NT2/D1 (cell line): Measurements from ENCODE around the gene COTL1.
A peak's percentile ranks its signal among the peaks of the same experiment; 100 is the strongest.

Source experiments
- DNase-seq: peaks from one replicate; pipeline ENCODE4 v3.0.0-alpha.2; 2011; ENCODE audit warnings: low read depth, low spot score
- H3K27me3 ChIP-seq: 2 replicates; pipeline ENCODE4 v1.6.0; 2011; ENCODE audit warnings: mild to moderate bottlenecking; ENCODE audit not compliant: insufficient read length, insufficient read depth
- H3K36me3 ChIP-seq: 2 replicates; pipeline ENCODE4 v1.6.1; 2011; ENCODE audit warnings: mild to moderate bottlenecking, low read length, mixed read lengths; ENCODE audit not compliant: insufficient read depth, insufficient read length
- H3K4me1 ChIP-seq: 2 replicates; pipeline ENCODE4 v1.5.1; 2011; ENCODE audit not compliant: insufficient read depth, insufficient read length
- H3K4me3 ChIP-seq: 2 replicates; pipeline ENCODE4 v1.5.1; 2011; ENCODE audit warnings: low read depth; ENCODE audit not compliant: insufficient read length
- H3K9ac ChIP-seq: 2 replicates; pipeline ENCODE4 v1.6.0; 2011; ENCODE audit warnings: low read depth; ENCODE audit not compliant: insufficient read length
- H3K9me3 ChIP-seq: 2 replicates; pipeline ENCODE4 v1.5.1; 2011; ENCODE audit warnings: mild to moderate bottlenecking, low read length; ENCODE audit not compliant: insufficient read depth
- SUZ12 ChIP-seq: IDR thresholded peaks from 2 replicates; pipeline ENCODE4 v1.6.1; 2011; ENCODE audit not compliant: insufficient read length, insufficient read depth; ENCODE audit errors: extremely low read depth
- YY1 ChIP-seq: IDR thresholded peaks from 2 replicates; pipeline ENCODE4 v1.6.1; 2011; ENCODE audit not compliant: insufficient read length, insufficient read depth
- ZNF274 ChIP-seq: IDR thresholded peaks from 2 replicates; pipeline ENCODE4 v1.6.1; 2011; ENCODE audit warnings: mild to moderate bottlenecking, low read depth, low read length

Gene COTL1

DNA sequence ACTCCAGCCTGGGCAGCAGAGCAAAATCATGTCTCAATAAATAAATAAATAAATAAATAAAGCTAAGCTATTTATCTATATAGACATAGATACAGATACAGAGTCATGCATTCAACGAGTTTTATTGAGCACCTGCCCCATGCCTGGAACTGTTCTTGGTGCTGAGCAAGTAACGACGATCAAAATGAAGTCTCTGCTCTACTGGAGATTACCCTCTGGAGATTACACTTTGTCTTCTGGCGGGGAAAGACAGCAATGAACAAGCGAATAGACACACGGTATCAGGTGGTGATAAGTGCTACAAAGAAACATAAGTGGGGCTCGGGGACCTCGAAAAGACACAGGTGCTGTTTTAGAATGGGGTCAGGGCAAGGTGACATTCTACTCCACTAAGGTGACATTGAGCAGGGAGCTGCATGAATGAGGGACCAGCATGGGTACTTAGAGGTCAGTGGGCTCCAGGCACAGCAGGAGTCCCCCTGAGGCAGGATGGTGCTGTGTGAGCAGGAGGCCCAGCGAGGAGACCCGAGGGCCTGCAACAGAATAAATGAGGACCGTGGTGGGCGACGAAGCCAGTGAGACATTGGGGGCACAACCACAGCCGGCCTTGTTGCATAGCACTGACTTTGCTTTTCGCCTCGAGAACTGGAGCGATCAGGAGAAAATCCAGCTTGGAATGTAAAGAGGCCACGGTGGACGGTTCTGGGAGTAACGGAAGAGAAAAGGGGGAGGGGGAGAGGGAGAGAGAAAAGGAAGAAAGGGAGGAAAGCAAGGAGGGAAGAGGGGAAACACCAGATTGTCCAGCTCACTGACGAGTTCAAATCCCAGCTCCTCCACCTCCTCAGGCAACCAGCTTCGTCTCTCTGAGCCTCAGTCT lies 71.0 kb downstream of the COTL1 start:
- Histone ChIP-seq H3K9ac (peak overlapping the region; percentile 72), H3K36me3 (no peaks in the 10 kb centered on the region), H3K27me3 (no peaks in the 10 kb centered on the region), H3K4me3 (peak overlapping the region; percentile 24), H3K9me3 (no peaks in the 10 kb centered on the region), H3K4me1 (peaks cover 13% of the 10 kb centered on the region)
- TF ChIP-seq YY1 (no peak), SUZ12 (no peak), ZNF274 (no peak)
- no peak for DNase-seq

DNA sequence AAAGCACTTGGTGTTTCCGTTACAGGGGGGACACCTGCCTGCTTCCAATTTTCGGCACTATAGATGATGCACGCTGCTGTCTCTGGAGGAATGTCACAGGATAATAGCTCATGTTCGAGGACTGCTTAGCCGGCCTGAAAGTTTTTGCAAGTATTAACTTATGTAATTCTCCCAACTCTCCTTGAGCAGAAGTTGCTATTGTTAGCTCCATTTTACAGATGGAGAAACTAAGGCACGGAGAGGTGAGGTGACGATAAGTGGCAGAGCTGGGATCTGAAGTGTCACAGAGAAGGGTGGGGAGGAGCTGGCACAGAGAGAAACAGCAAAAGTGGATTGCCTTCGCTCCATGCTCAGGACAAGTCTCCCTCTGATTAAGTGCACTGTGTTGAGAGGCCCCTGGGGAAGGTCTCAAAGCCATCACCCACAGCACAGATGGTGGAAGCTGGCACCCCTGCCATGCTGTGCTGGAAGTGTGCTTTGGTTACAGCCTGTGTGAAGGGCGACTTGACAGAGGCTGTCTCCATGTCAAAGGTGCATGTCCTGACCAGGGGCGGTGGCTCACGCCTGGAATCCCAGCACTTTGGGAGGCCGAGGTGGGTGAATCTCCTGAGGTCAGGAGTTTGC lies 72.7 kb downstream of the COTL1 start:
- no peaks in the 10 kb centered on the region for H3K27me3 ChIP-seq
- no peak for DNase-seq
- no peaks in the 10 kb centered on the region for H3K36me3 ChIP-seq
- peaks cover 13% of the 10 kb centered on the region for H3K4me1 ChIP-seq
- no peak overlapping the region for H3K9ac ChIP-seq
- H3K4me3 ChIP-seq = no peak overlapping the region
- H3K9me3 ChIP-seq = no peaks in the 10 kb centered on the region
- TF ChIP-seq SUZ12 (no peak), ZNF274 (no peak), YY1 (no peak)

DNA sequence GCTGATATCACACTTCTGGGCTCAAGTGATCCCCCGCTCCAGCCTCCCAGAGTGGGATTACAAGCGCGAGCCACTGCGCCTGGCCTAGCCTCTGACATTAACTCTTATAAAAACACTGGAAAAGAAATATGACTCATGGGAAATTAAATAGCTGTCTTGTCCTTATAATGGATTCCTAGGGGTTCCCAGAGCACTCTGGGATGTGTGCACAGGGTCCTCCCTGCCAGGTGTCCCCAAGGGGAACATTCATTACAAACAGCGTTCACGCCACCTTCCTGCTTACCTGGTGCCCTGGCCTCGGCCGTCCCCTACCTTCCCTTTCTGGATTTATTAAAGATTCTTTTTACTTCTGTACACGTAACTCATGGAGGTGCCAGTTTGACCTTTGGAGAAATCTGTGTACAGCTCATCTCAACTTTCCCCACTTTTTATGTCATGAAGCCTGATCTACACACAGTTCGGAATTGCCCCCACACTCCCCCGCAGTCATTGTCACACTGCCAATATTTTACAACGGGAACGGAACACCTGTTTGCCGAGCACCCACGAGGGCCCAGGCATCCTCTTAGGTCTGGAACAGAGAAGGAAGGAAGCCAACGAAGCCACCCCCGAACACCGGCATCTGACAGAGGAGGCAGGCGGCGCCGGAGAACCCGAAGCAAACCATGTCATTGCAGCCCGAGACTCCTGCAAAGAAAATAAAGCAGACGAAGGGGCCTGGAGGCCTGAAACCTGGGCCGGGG lies 73.7 kb downstream of the COTL1 start:
- H3K27me3 ChIP-seq = no peaks in the 10 kb centered on the region
- H3K9me3 ChIP-seq = no peaks in the 10 kb centered on the region; the same call in 1 of the 2 replicates
- no peak overlapping the region for H3K9ac ChIP-seq
- no peaks in the 10 kb centered on the region for H3K36me3 ChIP-seq
- no peak overlapping the region for H3K4me3 ChIP-seq
- TF ChIP-seq SUZ12 (no peak), ZNF274 (no peak), YY1 (no peak)
- DNase-seq = no peak
- peaks cover 13% of the 10 kb centered on the region for H3K4me1 ChIP-seq

DNA sequence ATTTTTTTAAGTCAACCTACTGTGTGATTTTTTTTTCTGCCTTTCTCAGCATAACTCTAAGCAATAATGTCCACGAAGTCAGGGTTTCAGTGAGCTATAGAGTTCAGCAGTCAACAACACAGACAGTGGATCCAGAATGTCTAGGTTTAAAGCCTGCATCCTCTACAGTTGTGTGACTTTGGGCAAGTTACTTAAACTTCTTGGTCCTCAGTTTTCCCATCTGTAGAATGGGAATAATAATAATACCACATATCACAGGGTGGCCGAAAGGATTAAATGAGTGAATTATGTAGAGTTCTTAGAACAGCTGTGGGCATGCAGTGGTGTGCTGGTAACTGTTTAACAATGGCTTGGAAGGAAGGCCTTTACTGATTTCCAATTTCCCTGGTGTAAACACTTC lies 74.6 kb downstream of the COTL1 start:
- H3K4me3 ChIP-seq = no peak overlapping the region
- H3K27me3 ChIP-seq = no peaks in the 10 kb centered on the region
- H3K36me3 ChIP-seq = no peaks in the 10 kb centered on the region
- H3K9me3 ChIP-seq = no peaks in the 10 kb centered on the region; the same call in 1 of the 2 replicates
- no peak for TF ChIP-seq ZNF274
- no peak for TF ChIP-seq SUZ12
- TF ChIP-seq YY1 = no peak
- peaks cover 10% of the 10 kb centered on the region for H3K4me1 ChIP-seq
- DNase-seq = no peak
- no peak overlapping the region for H3K9ac ChIP-seq

DNA sequence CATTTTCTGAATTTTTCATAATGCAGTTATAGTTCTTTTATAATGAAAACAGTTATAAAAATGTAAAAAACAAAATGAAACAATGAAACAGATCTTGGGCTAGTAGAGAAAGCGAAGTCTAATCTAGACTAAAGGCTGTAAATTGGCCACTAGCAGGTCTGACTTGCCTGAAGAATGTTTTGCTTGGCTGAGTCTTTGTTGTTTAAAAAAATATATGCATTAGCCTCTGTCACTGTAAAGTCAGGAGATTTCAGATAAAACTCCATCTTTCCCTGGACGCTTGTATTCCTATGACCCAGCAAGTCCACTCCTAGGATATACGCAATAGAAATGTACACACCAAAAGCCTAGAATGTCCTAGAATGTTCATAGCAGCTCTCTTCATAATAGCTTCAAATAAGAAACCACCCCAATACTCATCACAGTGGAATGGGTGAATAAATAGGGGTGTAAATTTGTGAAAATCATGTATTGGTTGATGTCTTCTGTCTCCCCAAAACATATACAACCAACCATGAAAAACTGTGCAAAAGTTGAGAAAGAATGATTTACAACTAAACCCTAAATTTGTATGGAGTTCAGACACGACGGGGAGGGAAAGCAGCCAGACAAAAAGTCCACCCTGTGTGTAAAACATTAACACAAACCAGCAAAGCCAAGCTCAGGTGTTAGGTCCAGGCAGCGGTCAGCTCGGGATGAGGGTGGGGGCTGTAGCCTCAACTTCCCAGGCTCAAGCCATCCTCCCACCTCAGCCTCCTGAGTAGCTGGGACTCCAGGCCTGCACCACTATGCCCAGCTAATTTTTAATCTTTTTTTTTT lies 75.7 kb downstream of the COTL1 start:
- TF ChIP-seq ZNF274 (no peak), SUZ12 (no peak), YY1 (no peak)
- DNase-seq = no peak
- no peaks in the 10 kb centered on the region; the same call in 1 of the 2 replicates for H3K9me3 ChIP-seq
- no peaks in the 10 kb centered on the region for H3K27me3 ChIP-seq
- peaks cover 8% of the 10 kb centered on the region for H3K4me1 ChIP-seq
- no peaks in the 10 kb centered on the region for H3K36me3 ChIP-seq
- H3K9ac ChIP-seq = no peak overlapping the region
- H3K4me3 ChIP-seq = no peak overlapping the region

DNA sequence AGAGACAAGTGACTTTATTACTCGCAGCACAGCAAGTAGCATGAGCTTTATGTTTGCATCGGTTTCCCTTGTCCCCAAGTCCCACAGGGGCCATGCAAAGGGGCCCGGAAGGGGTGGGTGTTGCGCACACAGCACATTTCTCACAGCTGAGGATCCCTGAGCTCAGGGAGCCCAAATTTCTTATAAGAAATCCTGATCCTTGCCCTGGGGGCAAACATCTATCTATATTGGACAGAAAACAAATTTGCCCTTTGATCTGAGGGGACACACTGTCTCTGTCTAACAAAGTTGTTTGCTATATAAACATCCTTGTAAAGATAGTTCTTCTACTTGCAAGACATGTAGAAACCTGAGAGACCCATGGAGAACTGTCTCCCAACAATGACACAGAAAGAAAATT lies 77.7 kb downstream of the COTL1 start:
- Histone ChIP-seq H3K9ac (no peak overlapping the region), H3K4me3 (no peak overlapping the region), H3K9me3 (no peaks in the 10 kb centered on the region; the same call in 1 of the 2 replicates), H3K27me3 (no peaks in the 10 kb centered on the region), H3K4me1 (peaks cover 9% of the 10 kb centered on the region), H3K36me3 (no peaks in the 10 kb centered on the region)
- no peak for TF ChIP-seq YY1
- TF ChIP-seq ZNF274 = no peak
- no peak for TF ChIP-seq SUZ12
- DNase-seq = no peak
